HFF-Myc (cell line): Measurements from ENCODE around the gene AGAP2.

ENCODE experiments used
- DNase-seq: peaks from one replicate; pipeline ENCODE4 v3.0.0-alpha.2; 2011; ENCODE audit warnings: low read depth; ENCODE audit errors: extremely low read depth
- H3K4me3 ChIP-seq: replicated peaks from 2 replicates; pipeline ENCODE4 v1.5.1; 2011; ENCODE audit warnings: low read depth, mild to moderate bottlenecking, control low read depth, low read length
- TF ChIP-seq, protein P1 (sequence below): IDR thresholded peaks from 2 replicates; pipeline ENCODE4 v1.5.1; 2012; ENCODE audit warnings: mild to moderate bottlenecking, low read depth, low read length, control low read depth; ENCODE audit errors: missing control alignments

Gene AGAP2

DNA sequence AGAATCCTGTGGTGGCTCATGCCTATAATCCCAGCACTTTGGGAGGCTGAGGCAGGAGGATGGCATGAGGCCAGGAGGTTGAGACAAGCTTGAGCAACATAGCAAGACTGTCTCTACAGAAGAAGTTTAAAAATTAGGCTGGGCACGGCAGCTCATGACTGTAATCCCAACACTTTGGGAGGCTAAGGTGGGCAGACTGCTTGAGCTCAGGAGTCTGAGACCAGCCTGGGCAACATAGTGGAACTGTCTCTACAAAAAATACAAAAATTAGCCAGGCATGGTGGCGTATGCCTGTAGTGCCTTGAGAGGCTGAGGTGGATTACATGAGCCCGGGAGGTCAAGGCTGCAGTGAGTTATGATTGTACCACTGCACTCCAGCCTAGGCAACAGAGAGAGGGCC lies 29.3 kb upstream of the AGAP2 start:
- TF ChIP-seq, protein P1, sequence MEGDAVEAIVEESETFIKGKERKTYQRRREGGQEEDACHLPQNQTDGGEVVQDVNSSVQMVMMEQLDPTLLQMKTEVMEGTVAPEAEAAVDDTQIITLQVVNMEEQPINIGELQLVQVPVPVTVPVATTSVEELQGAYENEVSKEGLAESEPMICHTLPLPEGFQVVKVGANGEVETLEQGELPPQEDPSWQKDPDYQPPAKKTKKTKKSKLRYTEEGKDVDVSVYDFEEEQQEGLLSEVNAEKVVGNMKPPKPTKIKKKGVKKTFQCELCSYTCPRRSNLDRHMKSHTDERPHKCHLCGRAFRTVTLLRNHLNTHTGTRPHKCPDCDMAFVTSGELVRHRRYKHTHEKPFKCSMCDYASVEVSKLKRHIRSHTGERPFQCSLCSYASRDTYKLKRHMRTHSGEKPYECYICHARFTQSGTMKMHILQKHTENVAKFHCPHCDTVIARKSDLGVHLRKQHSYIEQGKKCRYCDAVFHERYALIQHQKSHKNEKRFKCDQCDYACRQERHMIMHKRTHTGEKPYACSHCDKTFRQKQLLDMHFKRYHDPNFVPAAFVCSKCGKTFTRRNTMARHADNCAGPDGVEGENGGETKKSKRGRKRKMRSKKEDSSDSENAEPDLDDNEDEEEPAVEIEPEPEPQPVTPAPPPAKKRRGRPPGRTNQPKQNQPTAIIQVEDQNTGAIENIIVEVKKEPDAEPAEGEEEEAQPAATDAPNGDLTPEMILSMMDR, result no peak
- DNase-seq, result no peak
- H3K4me3 ChIP-seq, result no peak overlapping the region

- TF ChIP-seq, protein P1, result no peak
- H3K4me3 ChIP-seq, result no peak overlapping the region
- DNase-seq, result no peak
Measured at GRCh38 chr12:57767305-57767698, 28.8 kb upstream of the AGAP2 start.

GRCh38 chr12:57766464-57767304 lies 28.1 kb upstream of the AGAP2 start, which contains the start of gene CYP27B1:
Gene CYP27B1 (minus strand): TSS chr12:57767078. CDS start chr12:57767041, 37 bp downstream.
- peak within 1 kb of the TSS; percentile 32 for H3K4me3 ChIP-seq
- TF ChIP-seq, protein P1, result no peak
- DNase-seq, result no peak

- DNase-seq, result no peak
- TF ChIP-seq, protein P1, result no peak
- H3K4me3 ChIP-seq, result peak overlapping the region; percentile 32
Measured at GRCh38 chr12:57765698-57766463, 27.3 kb upstream of the AGAP2 start.

- TF ChIP-seq, protein P1, result peak; percentile 32
- peak overlapping the region; percentile 32 for H3K4me3 ChIP-seq
- DNase-seq, result no peak
Measured at GRCh38 chr12:57765003-57765697, 26.6 kb upstream of the AGAP2 start.

DNA sequence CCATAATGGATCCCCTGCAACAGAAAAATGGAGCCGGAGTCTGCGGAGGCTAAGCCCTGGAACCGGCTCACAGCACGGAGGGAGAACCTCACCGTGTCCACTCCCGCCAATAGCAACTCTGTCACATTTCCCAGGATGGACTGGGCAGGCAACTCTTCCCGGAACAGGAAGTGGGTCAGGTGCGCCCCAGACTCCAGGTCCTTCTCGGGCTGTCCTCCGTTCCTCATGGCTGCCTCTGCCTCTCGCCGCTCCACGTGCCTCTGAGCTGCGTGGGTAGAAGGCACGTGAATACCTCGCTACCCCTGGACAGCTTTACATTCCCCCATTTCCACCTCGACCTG lies 26.1 kb upstream of the AGAP2 start:
- TF ChIP-seq, protein P1, result no peak
- peak overlapping the region; percentile 32 for H3K4me3 ChIP-seq
- DNase-seq, result no peak
